HepG2 (cell line): ENCODE measurements around the gene QKI. TPM values are rescaled to one million over a fixed set of nuclear protein-coding genes. Genes with fewer than 3 reads are reported as not detected.

Source experiments
- ATAC-seq: fragments of 200-7000 bp; cut with Tn5 transposase; 3 replicates; pipeline ENCODE4 v1.9.1; 2020; ENCODE audit warnings: mild to moderate bottlenecking, moderate library complexity
- BruUV-seq: library from RNA; stranded (reverse); fragments of 400-500 nt; replicated peaks from 2 replicates; lab custom pipeline; 2021; lab: Mats Ljungman, UMichigan
- CTCF ChIA-PET: fragments of 300-600 bp; formaldehyde crosslinking; extraction: SDS; loops from one replicate; lab custom pipeline; 2021; ENCODE audit warnings: low total read pairs, inconsistent platforms, low intra/inter-chr PET ratio; lab: Yijun Ruan, JAX
- POLR2A ChIA-PET: fragments of 350-600 bp; sonication (Branson Sonifier 250); formaldehyde crosslinking; loops from one replicate; lab custom pipeline; 2020; ENCODE audit warnings: antibody characterized with exemption, inconsistent platforms; lab: Yijun Ruan, JAX
- DNase-seq: peaks from one replicate; pipeline ENCODE4 v3.0.0-alpha.2; 2015; ENCODE audit warnings: low spot score
- FAIRE-seq: peaks from 3 replicates; lab custom pipeline; 2011; peaks lifted over from hg19 to GRCh38; lab: Jason Lieb, UNC
- H2AFZ ChIP-seq: one replicate; pipeline ENCODE4 v1.6.1; 2011; ENCODE audit warnings: low read length, inconsistent platforms
- H3K27ac ChIP-seq: fragments of 300-600 bp; 3 replicates; pipeline ENCODE4 v1.8.0; 2011; ENCODE audit warnings: mixed run types, mild to moderate bottlenecking, mixed read lengths, low read length, inconsistent platforms; ENCODE audit not compliant: insufficient read depth; ENCODE audit errors: extremely low read length
- H3K27me3 ChIP-seq, 2 experiments: fragments of 200-600 bp in 1 of 2; 2 replicates in 1 of 2; 3 replicates in 1 of 2; pipeline versions ENCODE4 v1.6.0 to v1.8.0; 2011; ENCODE audit warnings: low read length in 2 of 2, mild to moderate bottlenecking in 2 of 2, moderate library complexity in 2 of 2, inconsistent platforms in 1 of 2; ENCODE audit not compliant: insufficient read depth in 2 of 2, control insufficient read depth in 1 of 2
- H3K36me3 ChIP-seq, 2 experiments: fragments of 200-600 bp in 1 of 2; replicated peaks in 1 of 2; 2 replicates in 1 of 2; 3 replicates in 1 of 2; pipeline versions ENCODE4 v1.5.1 to v1.8.0; 2011; ENCODE audit warnings: low read length in 2 of 2, inconsistent platforms in 1 of 2; ENCODE audit not compliant: insufficient read depth in 2 of 2, control insufficient read depth in 1 of 2
- H3K4me1 ChIP-seq: 2 replicates; pipeline ENCODE4 v1.5.1; 2012; ENCODE audit warnings: low read length, inconsistent platforms; ENCODE audit not compliant: insufficient read depth
- H3K4me2 ChIP-seq: 2 replicates; pipeline ENCODE4 v1.6.0; 2011; ENCODE audit warnings: low read depth, low read length, inconsistent platforms
- H3K4me3 ChIP-seq, 3 experiments: fragments of 200-600 bp in 1 of 3; sonication (generic), shearing (Covaris generic) in 1 of 3; replicated peaks in 1 of 3; 2 replicates each; pipeline ENCODE4 v1.5.1; 2011 to 2016; ENCODE audit warnings: low read length in 3 of 3, inconsistent platforms in 2 of 3, low read depth in 2 of 3, mild to moderate bottlenecking in 2 of 3, control low read depth in 1 of 3, mixed read lengths in 1 of 3; ENCODE audit not compliant: insufficient read depth in 1 of 3
- H3K79me2 ChIP-seq: one replicate; pipeline ENCODE4 v1.6.1; 2011; ENCODE audit warnings: low read length, inconsistent platforms; ENCODE audit not compliant: insufficient read depth
- H3K9ac ChIP-seq: 2 replicates; pipeline ENCODE4 v1.6.0; 2011; ENCODE audit warnings: mild to moderate bottlenecking, low read depth, low read length, inconsistent platforms; ENCODE audit not compliant: insufficient read depth
- H3K9me3 ChIP-seq: 2 replicates; pipeline ENCODE4 v1.5.1; 2012; ENCODE audit warnings: mild to moderate bottlenecking, low read length
- H4K20me1 ChIP-seq: 2 replicates; pipeline ENCODE4 v1.6.0; 2011; ENCODE audit warnings: inconsistent platforms, mild to moderate bottlenecking, low read length, moderate library complexity; ENCODE audit not compliant: insufficient read depth
- RERE ChIP-seq: IDR thresholded peaks from 2 replicates; pipeline ENCODE4 v1.6.1; 2016; ENCODE audit warnings: low read depth, missing genetic modification reagents, missing compliant biosample characterization
- WGBS: methylation state at CpG from one replicate; pipeline ENCODE4 v1.1.6; 2017; ENCODE audit warnings: low lambda C conversion rate; 5-methylcytosine and 5-hydroxymethylcytosine counted together
- in situ Hi-C: cut with HindIII; loops from 2 replicates; pipeline ENCODE4 v1.10.0; 2017; ENCODE audit warnings: low pct_unique_long_range_greater_than_20kb; ENCODE audit not compliant: extremely low pct_ligation_motif_present
- intact Hi-C: fragments of 100-400 bp; cut with micrococcal nuclease; formaldehyde crosslinking; loops from one replicate; pipeline ENCODE4 v1.10.0; 2022; ENCODE audit not compliant: unreplicated experiment
- polyA plus RNA-seq, 8 experiments: library from polyadenylated mRNA; depleted of rRNA in 3 of 8; stranded (reverse) in 7 of 8; unstranded in 1 of 8; fragments of >200 nt; fragmentation: Illumina TruSeq in 4 of 8; extraction: Trizol in 4 of 8; gene quantifications; 2 replicates each; pipeline versions ENCODE4 v1.2.1 to v1.2.3, GENCODE V29; 2011 to 2016; ENCODE audit warnings: low read depth in 4 of 8, missing spikeins in 1 of 8, mixed read lengths in 1 of 8; ENCODE audit not compliant: insufficient read depth in 1 of 8
- total RNA-seq, 5 experiments: library from RNA; depleted of rRNA; stranded (reverse); fragments of >200 nt; fragmentation: Illumina TruSeq; extraction: Trizol; gene quantifications; 2 replicates each; pipeline ENCODE4 v1.2.3, GENCODE V29; 2016; ENCODE audit warnings: low read depth in 1 of 5

The QKI gene
- total and polyA plus RNA-seq, 2 of the 13 experiments (the other 11 are each of a cell fraction or from before 2014, with no cell fraction given), result 136 to 137 TPM

DNA sequence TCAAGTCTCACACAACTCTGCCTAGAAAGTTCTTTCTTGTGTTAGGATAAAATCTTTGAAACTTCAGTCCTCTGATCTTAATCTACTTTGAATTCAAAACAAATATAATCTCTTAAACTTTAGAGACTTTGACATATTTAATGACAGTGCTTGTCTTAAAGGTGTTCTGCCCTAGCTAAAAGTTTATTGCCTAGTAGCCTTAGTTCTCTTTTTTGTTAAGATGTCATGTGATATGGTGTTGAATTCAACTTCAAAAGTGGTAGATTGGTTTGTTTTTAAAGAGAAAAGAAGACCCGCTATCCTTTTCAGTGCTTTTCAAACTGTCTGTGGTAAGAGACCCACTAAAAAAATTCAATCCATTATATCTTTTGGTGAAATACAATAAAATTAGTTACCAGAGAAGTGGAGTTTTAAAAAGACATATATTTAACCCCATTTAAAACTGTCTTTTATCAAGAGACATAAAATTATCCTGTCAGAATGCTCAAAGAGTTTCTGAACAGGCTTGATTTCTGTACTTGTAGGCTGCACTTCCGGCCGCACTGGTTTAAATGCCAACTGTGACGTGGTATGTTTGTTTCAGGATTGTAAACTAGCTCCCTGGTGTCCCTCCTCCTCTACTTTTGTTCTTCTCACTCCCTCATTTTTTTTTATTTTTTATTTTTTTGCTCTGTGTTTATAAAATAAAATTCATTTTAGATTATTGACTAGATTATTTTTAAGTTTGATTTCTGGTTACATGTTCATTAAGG is 76.5 kb downstream of the QKI start:
- no peak for TF ChIP-seq RERE (CRISPR knock-in tag)
- Histone ChIP-seq H2AFZ (no peak overlapping the region), H3K4me2 (no peak overlapping the region), H3K9me3 (no peaks in the 10 kb centered on the region), H3K79me2 (peaks cover 92% of the 10 kb centered on the region), H3K9ac (no peak overlapping the region), H3K27ac (no peak overlapping the region), H3K27me3 (no peaks in the 10 kb centered on the region), H3K36me3 (no peaks in the 10 kb centered on the region), H4K20me1 (peaks cover 2% of the 10 kb centered on the region; the same call in 1 of the 2 replicates), H3K4me3 (no peak overlapping the region), H3K4me1 (no peaks in the 10 kb centered on the region)
- in situ Hi-C loops (no loop called here), intact Hi-C loops (no loop called here)
- ATAC-seq (no peak), FAIRE-seq (no peak), DNase-seq (no peak)
- POLR2A ChIA-PET, result no interaction called here
- BruUV-seq, result no TSS peak
- CTCF ChIA-PET, result no interaction called here
- WGBS, result 92% methylated on average over 4 of the region's 4 CpGs
